SK-N-SH (cell line): ENCODE measurements around the gene CHL1.

Source experiments
- CHD2 ChIP-seq: fragments of 150-350 bp; IDR thresholded peaks from 2 replicates; pipeline ENCODE4 v1.6.1; 2018; ENCODE audit warnings: low read length; ENCODE audit not compliant: partially characterized antibody
- CTCF ChIP-seq: fragments of 200-600 bp; sonication (generic); IDR thresholded peaks from 2 replicates; pipeline ENCODE4 v1.6.1; 2017; ENCODE audit warnings: antibody characterized with exemption, mild to moderate bottlenecking, moderate library complexity
- EP300 ChIP-seq, 2 experiments: IDR thresholded peaks; 2 replicates each; pipeline versions ENCODE4 v1.4.0 to v1.6.1; 2012; ENCODE audit warnings: borderline replicate concordance in 1 of 2, low read depth in 1 of 2, low read length in 1 of 2
- GABPA ChIP-seq: IDR thresholded peaks from 2 replicates; pipeline ENCODE4 v1.4.0; 2012; ENCODE audit warnings: low read depth, mild to moderate bottlenecking
- JUND ChIP-seq: IDR thresholded peaks from 2 replicates; pipeline ENCODE4 v1.4.0; 2012
- MXI1 ChIP-seq: IDR thresholded peaks from 2 replicates; pipeline ENCODE4 v1.6.1; 2012; ENCODE audit warnings: mild to moderate bottlenecking, low read depth, low read length, improper control_type of control experiment
- NFIC ChIP-seq: IDR thresholded peaks from 2 replicates; pipeline ENCODE4 v1.4.0; 2012; ENCODE audit warnings: borderline replicate concordance
- POLR2AphosphoS5 ChIP-seq: IDR thresholded peaks from 2 replicates; pipeline ENCODE4 v1.6.1; 2012; ENCODE audit warnings: low read depth, low read length
- RAD21 ChIP-seq: IDR thresholded peaks from 2 replicates; pipeline ENCODE4 v1.6.1; 2012; ENCODE audit warnings: mild to moderate bottlenecking, low read length
- REST ChIP-seq: IDR thresholded peaks from 2 replicates; pipeline ENCODE4 v1.6.1; 2012; ENCODE audit warnings: mild to moderate bottlenecking, low read depth, low read length, moderate library complexity
- SIN3A ChIP-seq: IDR thresholded peaks from 2 replicates; pipeline ENCODE4 v1.6.1; 2012; ENCODE audit warnings: low read depth, mild to moderate bottlenecking, low read length, moderate library complexity, borderline replicate concordance
- TCF12 ChIP-seq: IDR thresholded peaks from 2 replicates; pipeline ENCODE4 v1.4.0; 2012

- TF ChIP-seq JUND (no peak), CTCF (peak; percentile 82), RAD21 (peak; percentile 90), POLR2AphosphoS5 (no peak), GABPA (no peak), EP300 (IDR thresholded peaks at IDR 0.05; ENCODE audit: borderline replicate concordance in 1 of 2, low read depth in 1 of 2, low read length in 1 of 2) (no peak), CHD2 (no peak), MXI1 (no peak), NFIC (no peak), REST (no peak), TCF12 (no peak), SIN3A (no peak)
These were observed 157.9 kb downstream of the CHL1 start for GRCh38 chr3:354432-354831.
